CD4-positive, alpha-beta memory T cell (primary cell): ENCODE data around the gene TEX51. TPM values are rescaled to one million over a fixed set of nuclear protein-coding genes. Genes with fewer than 3 reads are reported as not detected.

Experiments used
- CTCF ChIA-PET: fragments of 350-600 bp; sonication (Branson Sonifier 250); formaldehyde crosslinking; loops from one replicate; lab custom pipeline; 2021; ENCODE audit warnings: inconsistent platforms; ENCODE audit not compliant: partially characterized antibody; lab: Charles Lee
- POLR2A ChIA-PET: fragments of 350-600 bp; sonication (Branson Sonifier 250); formaldehyde crosslinking; loops from one replicate; lab custom pipeline; 2021; ENCODE audit not compliant: partially characterized antibody; lab: Charles Lee
- DNase-seq, 5 donors: peaks; one replicate each; pipeline versions ENCODE4 v3.0.0 to v3.0.0-alpha.2; 2020 to 2022; ENCODE audit warnings: mixed read lengths in 1 of 5
- H3K27ac ChIP-seq: one replicate; pipeline ENCODE4 v1.7.0; 2013; ENCODE audit warnings: low read depth, low read length
- H3K27me3 ChIP-seq: 2 replicates; pipeline ENCODE4 v1.7.0; 2013; ENCODE audit warnings: mild to moderate bottlenecking, low read length, moderate library complexity; ENCODE audit not compliant: insufficient read depth
- H3K36me3 ChIP-seq: 2 replicates; pipeline ENCODE4 v1.7.0; 2013; ENCODE audit warnings: mild to moderate bottlenecking, low read length, moderate library complexity; ENCODE audit not compliant: insufficient read depth
- H3K4me1 ChIP-seq: 2 replicates; pipeline ENCODE4 v1.7.0; 2013; ENCODE audit warnings: mild to moderate bottlenecking, low read length, moderate library complexity; ENCODE audit not compliant: insufficient read depth
- H3K4me3 ChIP-seq, 2 donors: one replicate each; pipeline ENCODE4 v1.7.0; 2013; ENCODE audit warnings: low read length in 2 of 2, mild to moderate bottlenecking in 1 of 2
- H3K9me3 ChIP-seq, 2 donors: one replicate each; pipeline ENCODE4 v1.7.0; 2013; ENCODE audit warnings: low read length in 2 of 2, control low read depth in 1 of 2; ENCODE audit not compliant: control insufficient read depth in 1 of 2
- H3K27ac Mint-ChIP-seq, 7 donors: one replicate each; pipeline ENCODE4 v1.8.0; 2020 to 2021; ENCODE audit warnings: mixed read lengths in 7 of 7, mild to moderate bottlenecking in 6 of 7, inconsistent platforms in 3 of 7, moderate library complexity in 3 of 7
- H3K27me3 Mint-ChIP-seq, 2 donors: one replicate each; pipeline ENCODE4 v1.8.0; 2020 to 2021; ENCODE audit warnings: mixed read lengths in 2 of 2
- H3K36me3 Mint-ChIP-seq, 2 donors: one replicate each; pipeline ENCODE4 v1.8.0; 2020 to 2021; ENCODE audit warnings: mixed read lengths in 2 of 2, inconsistent platforms in 1 of 2, mild to moderate bottlenecking in 1 of 2
- H3K4me1 Mint-ChIP-seq, 4 donors: one replicate each; pipeline ENCODE4 v1.8.0; 2020 to 2021; ENCODE audit warnings: mixed read lengths in 4 of 4, mild to moderate bottlenecking in 1 of 4
- H3K4me3 Mint-ChIP-seq, 8 donors: one replicate each; pipeline ENCODE4 v1.8.0; 2020 to 2021; ENCODE audit warnings: mixed read lengths in 8 of 8, mild to moderate bottlenecking in 7 of 8, moderate library complexity in 6 of 8, inconsistent platforms in 3 of 8
- H3K9me3 Mint-ChIP-seq, 8 donors: one replicate each; pipeline ENCODE4 v1.8.0; 2020 to 2021; ENCODE audit warnings: mixed read lengths in 8 of 8, mild to moderate bottlenecking in 5 of 8, inconsistent platforms in 3 of 8, moderate library complexity in 1 of 8
- intact Hi-C: fragments of 100-400 bp; cut with micrococcal nuclease; formaldehyde crosslinking; loops from one replicate; pipeline ENCODE4 v1.15.1; 2023
- polyA plus RNA-seq, 2 donors: library from polyadenylated mRNA; unstranded; fragments of 300-500 nt; fragmentation: Illumina TruSeq; gene quantifications; one replicate each; pipeline ENCODE4 v1.2.3, GENCODE V29; 2021
- total RNA-seq, 2 experiments: library from RNA; stranded (reverse); gene quantifications; one replicate each; pipeline ENCODE4 v1.2.3, GENCODE V29; 2021

TEX51 gene
- total and polyA plus RNA-seq, 4 experiments from 2014 or later = not detected

DNA sequence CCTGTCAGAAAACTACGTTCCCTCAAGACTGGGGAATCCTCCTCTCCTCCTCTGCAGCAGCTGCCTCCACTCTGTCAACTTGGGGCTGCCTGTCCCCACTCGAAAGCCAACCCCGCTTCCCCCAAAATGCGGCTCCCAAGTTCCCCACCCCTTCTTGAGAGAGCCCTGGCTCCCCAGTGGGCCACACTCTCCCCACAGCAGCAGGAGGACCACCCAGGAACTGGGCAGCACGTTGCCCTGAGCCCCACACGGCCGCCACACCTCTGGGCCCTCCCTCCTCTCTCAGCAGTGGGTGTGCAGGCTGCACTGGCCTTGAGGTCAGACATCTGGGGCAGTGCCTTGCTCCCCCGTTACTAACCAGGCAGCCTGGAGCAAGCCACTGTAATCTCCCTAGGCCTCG lies 9.6 kb upstream of the TEX51 start:
- DNase-seq = no peak
- H3K4me3 Mint-ChIP-seq = no peak overlapping the region
- intact Hi-C loops = no loop called here
- peaks cover 6 to 14% of the 10 kb centered on the region in 2 donors for H3K27me3 Mint-ChIP-seq
- H3K9me3 ChIP-seq = no peaks in the 10 kb centered on the region
- H3K27ac Mint-ChIP-seq = peak overlapping the region in 1 of 7 donors; percentile 24
- ChIA-PET CTCF (no interaction called here), POLR2A (no interaction called here)
- no peak overlapping the region for H3K4me3 ChIP-seq
- no peaks in the 10 kb centered on the region for H3K36me3 Mint-ChIP-seq
- peaks cover 0 to 4% (median under 1%) of the 10 kb centered on the region in 4 donors for H3K4me1 Mint-ChIP-seq
- no peak overlapping the region for H3K27ac ChIP-seq
- H3K27me3 ChIP-seq = no peaks in the 10 kb centered on the region
- H3K4me1 ChIP-seq = no peaks in the 10 kb centered on the region
- H3K9me3 Mint-ChIP-seq = no peaks in the 10 kb centered on the region
- H3K36me3 ChIP-seq = no peaks in the 10 kb centered on the region

DNA sequence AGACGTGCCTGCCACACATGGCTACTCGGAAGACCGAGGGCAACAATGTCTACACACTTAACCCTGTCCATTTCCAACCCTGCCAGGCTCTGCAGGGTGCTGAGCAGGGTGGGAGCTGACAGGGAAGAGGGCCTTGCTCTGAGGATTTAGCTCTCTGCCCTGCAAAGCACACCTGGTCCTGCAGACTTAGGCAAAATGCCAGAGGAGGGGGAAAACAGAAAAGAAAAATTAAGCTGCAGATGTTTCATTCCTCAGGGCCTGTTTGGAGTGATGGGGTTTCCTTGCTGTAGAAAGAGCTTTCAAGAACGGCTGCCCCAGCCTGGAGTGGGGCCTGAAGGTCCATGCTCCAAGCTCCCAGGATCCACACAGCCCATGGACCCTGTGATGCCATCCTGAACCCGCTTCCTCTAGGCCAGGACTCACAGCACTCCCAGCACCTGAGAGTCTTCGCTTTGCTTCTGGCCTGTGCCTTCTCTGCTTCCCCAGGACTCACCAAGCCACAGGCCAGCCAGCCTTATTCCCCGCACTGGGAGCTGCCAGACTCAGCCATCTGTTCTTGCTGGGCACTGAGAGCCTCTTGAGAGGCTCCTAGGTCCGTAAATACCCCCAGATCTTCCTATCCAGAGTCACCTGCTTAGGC lies 9.1 kb upstream of the TEX51 start:
- intact Hi-C loops = no loop called here
- POLR2A ChIA-PET = no interaction called here

DNA sequence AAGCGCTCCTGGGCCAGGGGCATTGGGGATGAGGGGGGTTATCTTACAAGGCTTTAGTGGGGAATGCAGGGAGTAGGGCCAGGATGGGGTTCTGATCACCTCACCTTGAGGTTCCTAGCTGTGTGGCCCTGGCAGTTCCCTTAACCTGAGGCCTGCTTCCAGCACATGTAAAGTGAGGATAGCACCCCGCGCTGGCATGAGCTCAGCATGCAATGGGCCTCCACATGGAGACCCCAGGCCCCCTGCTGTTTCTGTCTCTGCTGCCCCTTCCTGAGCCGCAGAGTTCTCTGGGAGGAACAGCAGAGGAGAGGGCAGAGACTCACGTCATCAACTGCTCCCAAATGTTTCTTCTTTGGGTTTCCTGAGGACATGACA lies 8.6 kb upstream of the TEX51 start:
- H3K4me1 Mint-ChIP-seq = peaks cover 0 to 4% (median under 1%) of the 10 kb centered on the region in 4 donors
- H3K36me3 Mint-ChIP-seq = no peaks in the 10 kb centered on the region
- H3K9me3 ChIP-seq = no peaks in the 10 kb centered on the region
- H3K4me3 ChIP-seq = no peak overlapping the region
- DNase-seq = no peak
- H3K27ac ChIP-seq = no peak overlapping the region
- no peak overlapping the region for H3K27ac Mint-ChIP-seq
- H3K27me3 Mint-ChIP-seq = peaks cover 6 to 14% of the 10 kb centered on the region in 2 donors
- ChIA-PET POLR2A (no interaction called here), CTCF (no interaction called here)
- no peaks in the 10 kb centered on the region for H3K9me3 Mint-ChIP-seq
- H3K36me3 ChIP-seq = no peaks in the 10 kb centered on the region
- no peak overlapping the region for H3K4me3 Mint-ChIP-seq
- no peaks in the 10 kb centered on the region for H3K4me1 ChIP-seq
- H3K27me3 ChIP-seq = no peaks in the 10 kb centered on the region
- intact Hi-C loops = no loop called here

More for the DNA sequence above, 9.1 kb upstream of the TEX51 start:
- no peaks in the 10 kb centered on the region for H3K36me3 Mint-ChIP-seq
- CTCF ChIA-PET = no interaction called here
- no peak overlapping the region for H3K27ac Mint-ChIP-seq
- peaks cover 6 to 14% of the 10 kb centered on the region in 2 donors for H3K27me3 Mint-ChIP-seq
- Histone ChIP-seq H3K9me3 (no peaks in the 10 kb centered on the region), H3K27me3 (no peaks in the 10 kb centered on the region), H3K36me3 (no peaks in the 10 kb centered on the region), H3K4me3 (no peak overlapping the region), H3K4me1 (no peaks in the 10 kb centered on the region), H3K27ac (no peak overlapping the region)
- H3K4me3 Mint-ChIP-seq = no peak overlapping the region
- H3K4me1 Mint-ChIP-seq = peaks cover 0 to 4% (median under 1%) of the 10 kb centered on the region in 4 donors
- no peak for DNase-seq
- H3K9me3 Mint-ChIP-seq = no peaks in the 10 kb centered on the region

- Histone ChIP-seq H3K36me3 (no peaks in the 10 kb centered on the region), H3K4me3 (no peak overlapping the region), H3K4me1 (no peaks in the 10 kb centered on the region), H3K9me3 (no peaks in the 10 kb centered on the region), H3K27ac (no peak overlapping the region), H3K27me3 (no peaks in the 10 kb centered on the region)
- peak overlapping the region in 1 of 7 donors; percentile 41 for H3K27ac Mint-ChIP-seq
- CTCF ChIA-PET = no interaction called here
- no peak for DNase-seq
- H3K36me3 Mint-ChIP-seq = no peaks in the 10 kb centered on the region
- POLR2A ChIA-PET = no interaction called here
- peaks cover 6 to 14% of the 10 kb centered on the region in 2 donors for H3K27me3 Mint-ChIP-seq
- H3K9me3 Mint-ChIP-seq = no peaks in the 10 kb centered on the region
- H3K4me1 Mint-ChIP-seq = peaks cover 0 to 4% (median under 1%) of the 10 kb centered on the region in 4 donors
- intact Hi-C loops = no loop called here
- H3K4me3 Mint-ChIP-seq = no peak overlapping the region
Observed at GRCh38 chr2:126890551-126891450, 7.9 kb upstream of the TEX51 start.

DNA sequence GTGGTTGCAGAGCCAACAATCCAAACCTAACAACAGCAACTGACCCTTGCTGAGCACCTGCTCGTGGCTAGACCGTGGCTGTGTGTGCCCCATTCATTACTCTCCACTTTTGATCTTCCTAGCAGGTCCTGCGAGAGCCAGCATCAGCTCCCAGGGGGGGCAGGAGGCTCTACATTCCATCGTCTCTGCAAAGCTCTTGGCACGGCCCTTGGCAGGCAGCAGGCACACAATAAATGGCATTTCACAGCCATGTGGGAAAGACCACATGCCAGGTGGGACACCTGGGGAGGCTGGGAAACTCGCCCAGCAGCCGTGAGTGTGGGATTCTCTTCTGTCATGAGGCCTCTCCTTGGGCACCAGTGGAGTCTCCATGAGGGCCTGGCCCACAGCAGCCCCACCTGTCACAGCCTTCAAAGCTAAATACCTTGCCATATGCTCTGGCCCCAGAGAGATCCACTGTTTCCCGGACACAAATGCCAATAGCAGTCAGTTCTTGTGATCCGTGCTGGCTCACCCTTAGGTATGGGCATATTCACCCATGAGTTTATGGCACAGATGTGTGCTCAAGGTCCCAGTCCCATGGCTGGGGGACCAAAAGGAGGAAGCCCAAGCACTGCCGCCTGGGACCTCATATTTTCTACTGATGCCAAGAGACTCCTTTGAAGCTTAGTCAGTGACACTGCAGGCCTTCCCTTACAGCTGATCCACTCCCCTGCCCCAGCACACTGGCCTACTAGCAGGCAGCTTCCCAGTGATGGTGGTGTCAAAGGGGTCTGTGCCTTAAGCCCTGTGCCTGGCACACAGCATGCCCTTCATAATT lies 6.8 kb upstream of the TEX51 start:
- H3K27me3 ChIP-seq = no peaks in the 10 kb centered on the region
- intact Hi-C loops = no loop called here
- no peaks in the 10 kb centered on the region for H3K9me3 Mint-ChIP-seq
- no peak overlapping the region for H3K4me3 ChIP-seq
- CTCF ChIA-PET = no interaction called here
- no peak overlapping the region for H3K27ac ChIP-seq
- H3K27ac Mint-ChIP-seq = no peak overlapping the region
- H3K36me3 ChIP-seq = no peaks in the 10 kb centered on the region
- H3K27me3 Mint-ChIP-seq = peaks cover 6 to 12% of the 10 kb centered on the region in 2 donors
- POLR2A ChIA-PET = no interaction called here
- no peaks in the 10 kb centered on the region for H3K4me1 Mint-ChIP-seq
- H3K4me1 ChIP-seq = no peaks in the 10 kb centered on the region
- no peak overlapping the region for H3K4me3 Mint-ChIP-seq
- DNase-seq = no peak
- H3K36me3 Mint-ChIP-seq = no peaks in the 10 kb centered on the region
- no peaks in the 10 kb centered on the region for H3K9me3 ChIP-seq

DNA sequence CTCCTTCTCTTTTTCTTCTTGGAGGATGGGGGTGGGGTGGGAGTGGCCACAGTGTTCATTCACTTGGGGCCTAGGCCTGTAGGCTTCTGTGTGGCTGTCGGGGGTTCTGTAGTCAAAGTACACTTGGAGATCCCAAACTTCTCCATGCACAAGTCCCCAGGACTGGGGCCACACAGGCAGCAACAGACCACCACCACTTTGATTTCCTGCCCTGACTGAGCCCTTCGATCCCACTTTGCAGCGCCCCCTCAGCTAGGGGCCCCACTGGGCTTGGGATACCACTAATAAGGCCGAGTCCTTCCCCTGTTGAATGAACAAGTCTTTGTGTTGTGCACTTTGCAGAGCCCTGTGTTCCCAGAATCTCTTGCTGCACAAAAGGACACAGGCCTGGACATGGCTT lies 5.5 kb upstream of the TEX51 start:
- H3K36me3 Mint-ChIP-seq = no peaks in the 10 kb centered on the region
- intact Hi-C loops = no loop called here
- peaks cover 2 to 8% of the 10 kb centered on the region in 2 donors for H3K27me3 Mint-ChIP-seq
- peaks cover 0 to 4% (median 0%) of the 10 kb centered on the region in 8 donors for H3K9me3 Mint-ChIP-seq
- H3K27ac ChIP-seq = no peak overlapping the region
- POLR2A ChIA-PET = no interaction called here
- no peaks in the 10 kb centered on the region for H3K9me3 ChIP-seq
- H3K4me1 ChIP-seq = no peaks in the 10 kb centered on the region
- no peak overlapping the region for H3K4me3 ChIP-seq
- H3K36me3 ChIP-seq = no peaks in the 10 kb centered on the region
- H3K4me1 Mint-ChIP-seq = no peaks in the 10 kb centered on the region
- CTCF ChIA-PET = no interaction called here
- H3K27ac Mint-ChIP-seq = no peak overlapping the region
- no peak for DNase-seq
- no peaks in the 10 kb centered on the region for H3K27me3 ChIP-seq
- H3K4me3 Mint-ChIP-seq = no peak overlapping the region

DNA sequence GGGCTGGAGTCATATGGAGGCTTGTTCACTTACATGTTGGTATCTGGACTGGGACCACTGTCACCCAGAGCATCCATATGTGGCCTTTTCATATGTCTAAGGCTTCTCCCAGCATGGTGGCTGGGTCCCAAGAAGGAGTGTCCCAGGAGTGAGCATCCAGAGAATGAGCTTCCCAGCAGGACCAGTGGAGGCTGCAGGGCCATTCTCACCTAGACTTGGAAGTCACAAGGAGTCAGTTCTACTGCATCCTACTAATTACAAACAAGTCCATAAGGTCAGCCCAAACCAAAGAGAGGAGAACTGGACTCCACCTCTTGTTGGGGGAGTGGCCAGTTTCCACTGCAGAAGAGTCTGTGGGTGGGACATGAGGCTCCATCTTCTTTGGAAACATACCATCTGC lies 5.1 kb upstream of the TEX51 start:
- H3K27me3 Mint-ChIP-seq = peaks cover 3 to 8% of the 10 kb centered on the region in 2 donors
- Histone ChIP-seq H3K4me3 (no peak overlapping the region), H3K27ac (no peak overlapping the region), H3K27me3 (no peaks in the 10 kb centered on the region), H3K4me1 (no peaks in the 10 kb centered on the region), H3K9me3 (no peaks in the 10 kb centered on the region), H3K36me3 (no peaks in the 10 kb centered on the region)
- DNase-seq = no peak
- intact Hi-C loops = no loop called here
- H3K36me3 Mint-ChIP-seq = no peaks in the 10 kb centered on the region
- ChIA-PET POLR2A (no interaction called here), CTCF (no interaction called here)
- H3K4me1 Mint-ChIP-seq = no peaks in the 10 kb centered on the region
- no peak overlapping the region for H3K4me3 Mint-ChIP-seq
- peaks cover 0 to 6% (median under 1%) of the 10 kb centered on the region in 8 donors for H3K9me3 Mint-ChIP-seq
- H3K27ac Mint-ChIP-seq = no peak overlapping the region
